KBM-7 (cell line): ENCODE measurements around the gene TMEM203.

ENCODE experiments used
- DNase-seq: peaks from one replicate; pipeline ENCODE4 v3.0.0-alpha.2; 2015
- in situ Hi-C: fragments of 300-500 bp; cut with MboI; formaldehyde crosslinking; loops from 2 replicates; pipeline ENCODE4 v1.14.3; 2020; ENCODE audit warnings: low sequenced_read_pairs, low pct_unique_long_range_greater_than_20kb, mixed read lengths

TMEM203 gene

GRCh38 chr9:137231372-137232039 lies 26.1 kb upstream of the TMEM203 start:
- in situ Hi-C loops, result no loop called here
- DNase-seq, result no peak

- no peak for DNase-seq
- in situ Hi-C loops, result no loop called here
Observed at GRCh38 chr9:137230705-137231371, 25.4 kb upstream of the TMEM203 start, which contains the start of gene SLC34A3. SLC34A3 (plus strand) TSS chr9:137230901; CDS start chr9:137231703, 802 bp downstream.

DNA sequence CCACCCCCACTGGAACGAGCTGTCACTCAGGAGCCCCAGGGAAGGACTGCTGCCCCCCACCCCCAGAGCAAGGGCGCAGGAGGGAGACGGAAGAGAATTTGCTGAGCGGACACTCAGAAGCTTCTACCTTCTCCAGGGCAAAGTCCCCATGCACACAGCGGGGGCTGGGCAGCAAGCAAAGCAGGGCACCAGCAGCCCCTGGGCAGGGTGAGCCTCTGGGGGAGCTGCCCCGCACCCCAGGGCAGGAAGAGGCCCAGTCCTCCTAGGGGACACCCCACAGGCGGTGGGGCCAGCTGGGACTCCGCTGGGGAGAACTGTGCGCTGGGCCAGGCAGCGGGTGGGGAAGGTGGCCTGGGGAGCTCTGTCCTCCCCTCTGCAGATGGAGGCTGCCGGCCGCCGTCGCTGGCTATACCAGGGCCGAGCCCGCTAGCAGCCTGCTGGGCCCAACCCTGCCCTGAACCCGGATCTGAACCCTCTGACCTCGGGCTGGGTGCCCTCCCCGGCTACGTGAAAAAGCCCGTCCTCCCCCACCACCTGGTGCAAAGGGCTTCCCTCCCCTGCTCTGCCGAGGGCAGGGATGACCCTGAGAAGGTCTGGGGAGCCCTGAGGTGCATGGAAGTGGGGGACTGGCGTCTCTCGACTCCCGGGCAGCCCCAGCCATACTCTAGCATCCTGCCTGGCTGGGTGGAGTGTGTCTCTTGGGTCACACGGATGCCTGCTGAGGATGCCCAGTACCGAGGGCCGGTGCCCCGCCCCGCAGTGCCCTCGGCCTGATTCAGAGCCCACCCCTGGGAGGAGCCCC lies 24.7 kb upstream of the TMEM203 start:
- DNase-seq, result no peak
- in situ Hi-C loops, result no loop called here

DNA sequence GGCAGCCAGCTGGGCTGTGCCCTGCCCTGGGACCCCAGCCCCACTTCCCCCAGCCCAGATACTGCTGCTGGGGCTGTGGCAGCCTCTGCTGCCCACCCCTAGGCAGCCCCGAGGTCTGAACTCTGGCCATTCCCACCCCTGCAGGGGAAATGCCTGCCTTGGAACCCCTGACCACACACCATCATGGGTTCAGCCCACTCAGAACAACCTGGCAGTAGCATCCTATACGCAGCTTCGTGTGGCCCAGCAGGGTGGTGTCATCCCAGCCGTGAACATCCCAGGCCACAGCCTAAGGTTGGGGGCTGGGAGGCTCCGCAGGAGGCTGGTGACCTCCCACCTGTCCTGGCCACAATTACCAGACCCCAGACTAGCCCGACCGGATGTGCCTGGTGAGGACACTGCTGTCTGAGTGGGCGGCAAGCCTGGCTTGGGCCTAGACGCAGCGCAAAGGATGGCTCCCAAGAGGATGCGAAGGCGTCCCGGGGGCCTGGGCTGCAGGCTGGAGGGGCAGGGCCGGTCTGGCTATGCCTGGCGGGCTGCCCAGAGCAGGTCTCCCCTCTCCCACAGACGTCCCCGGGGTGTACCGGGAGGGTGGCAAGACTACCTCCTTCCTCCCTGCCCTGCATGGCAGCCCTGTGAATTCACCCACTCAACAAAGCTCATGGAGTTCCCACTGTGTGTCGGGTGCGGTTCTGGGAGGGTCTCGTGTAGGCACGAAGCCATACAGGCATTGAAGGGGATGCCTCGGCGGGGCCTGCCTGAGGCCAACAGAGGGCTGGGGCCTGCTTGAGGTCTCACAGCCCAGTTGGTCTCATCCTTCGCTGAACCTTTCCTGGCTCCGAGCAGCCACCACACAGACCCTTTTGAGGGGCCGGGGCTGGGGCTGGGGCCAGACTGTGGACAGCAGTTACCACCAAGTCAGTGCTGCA lies 23.8 kb upstream of the TMEM203 start:
- no peak for DNase-seq
- in situ Hi-C loops, result no loop called here

DNA sequence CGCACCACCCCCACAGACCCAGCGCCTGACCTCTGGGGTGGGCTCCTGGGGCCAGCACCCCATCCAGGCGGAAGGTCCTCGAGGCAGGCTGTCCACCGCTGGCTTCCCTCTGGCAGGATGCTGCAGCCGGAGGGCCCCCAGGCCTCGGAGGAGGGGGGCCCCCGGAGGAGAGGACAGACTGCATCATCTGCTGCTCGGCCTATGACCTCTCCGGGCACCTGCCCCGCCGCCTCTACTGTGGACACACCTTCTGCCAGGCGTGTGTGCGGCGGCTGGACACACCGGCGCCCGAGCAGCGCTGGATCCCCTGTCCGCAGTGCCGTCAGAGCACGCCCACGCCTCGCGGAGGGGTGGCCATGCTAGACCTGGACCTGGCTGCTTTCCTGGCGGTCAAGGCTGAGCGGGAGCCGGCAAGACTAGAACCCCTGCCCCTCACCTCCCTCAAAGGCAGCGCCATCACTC lies 23.1 kb upstream of the TMEM203 start:
- no peak for DNase-seq
- in situ Hi-C loops, result no loop called here

DNA sequence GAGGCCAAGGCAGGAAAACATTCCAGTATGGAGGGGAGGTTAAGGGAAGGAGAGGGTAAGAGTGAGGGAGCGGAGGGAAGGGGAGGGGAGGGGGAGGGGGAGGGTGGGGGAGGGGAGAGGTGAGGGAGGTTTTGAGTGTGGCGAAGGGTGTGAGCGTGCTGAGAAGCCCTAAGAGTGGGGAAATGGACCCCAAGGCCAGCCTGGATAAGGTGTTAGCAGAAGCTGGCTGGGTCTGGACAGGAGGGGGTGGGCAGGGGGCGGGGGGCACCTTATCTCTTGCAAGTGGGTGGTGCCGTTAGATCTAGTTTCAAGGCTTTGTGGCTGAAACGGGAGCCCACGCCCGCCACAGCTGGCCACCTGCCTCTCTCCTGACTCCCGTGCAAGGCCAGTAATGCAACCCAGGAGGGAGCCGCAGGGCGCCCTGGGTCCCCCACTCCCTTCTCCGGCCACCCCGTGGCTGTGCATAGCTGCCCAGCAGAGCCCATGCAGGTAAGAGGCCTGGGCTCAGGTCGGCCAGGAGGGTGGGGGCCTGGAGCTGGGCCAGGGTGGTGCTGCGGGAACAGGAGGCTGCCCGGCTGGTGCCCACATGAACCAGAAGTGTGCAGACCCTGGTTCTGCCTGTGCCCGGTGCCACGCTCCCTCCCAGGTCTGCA lies 22.5 kb upstream of the TMEM203 start:
- in situ Hi-C loops, result no loop called here
- no peak for DNase-seq

DNA sequence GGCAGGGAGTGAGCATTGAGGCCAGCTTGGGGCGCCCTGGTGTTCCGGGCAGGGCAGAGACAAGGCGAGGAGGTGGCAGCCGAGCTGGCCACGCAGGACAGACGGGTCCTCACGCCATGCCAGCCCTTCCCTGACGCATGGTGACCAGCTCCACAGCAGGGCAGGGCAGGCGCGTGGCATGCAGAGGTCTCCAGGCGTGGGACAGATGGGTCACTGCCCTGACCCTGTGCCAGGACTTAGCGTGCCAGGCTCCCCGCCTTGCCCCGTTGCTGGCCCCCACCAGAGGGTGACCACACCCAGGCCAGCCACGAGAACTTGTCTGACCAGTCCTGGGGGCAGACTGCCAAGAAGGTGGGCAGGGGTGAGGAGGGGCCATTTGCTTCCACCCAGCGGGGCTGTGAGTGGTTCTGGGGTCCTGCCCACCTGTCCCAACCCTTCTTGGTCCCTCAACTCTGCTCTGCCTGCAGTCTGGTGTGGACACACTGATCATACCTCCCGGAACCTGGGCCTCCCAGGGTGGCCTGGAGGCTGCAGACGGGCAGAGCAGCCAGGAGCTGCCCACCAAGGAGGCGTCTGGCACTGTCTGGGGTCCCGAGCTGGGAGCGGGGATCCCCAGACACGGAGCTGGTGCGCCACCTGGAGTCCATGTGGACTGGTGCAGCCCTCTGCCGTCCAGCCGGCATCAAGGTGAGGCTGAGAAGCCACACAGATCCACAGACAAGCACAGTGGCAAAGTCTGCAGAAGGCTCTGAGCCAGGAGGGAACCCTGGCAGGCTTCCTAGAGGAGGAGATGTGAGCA lies 21.8 kb upstream of the TMEM203 start, which contains the start of gene RNF224:
TSS of gene RNF224 (plus strand) at position 449 of the 799 bp plus-strand sequence. CDS start 834 bp downstream, outside the sequence.
- in situ Hi-C loops, result no loop called here
- peak; percentile 86 for DNase-seq

GRCh38 chr9:137226338-137227053 lies 21.0 kb upstream of the TMEM203 start:
- no peak for DNase-seq
- in situ Hi-C loops, result no loop called here

DNA sequence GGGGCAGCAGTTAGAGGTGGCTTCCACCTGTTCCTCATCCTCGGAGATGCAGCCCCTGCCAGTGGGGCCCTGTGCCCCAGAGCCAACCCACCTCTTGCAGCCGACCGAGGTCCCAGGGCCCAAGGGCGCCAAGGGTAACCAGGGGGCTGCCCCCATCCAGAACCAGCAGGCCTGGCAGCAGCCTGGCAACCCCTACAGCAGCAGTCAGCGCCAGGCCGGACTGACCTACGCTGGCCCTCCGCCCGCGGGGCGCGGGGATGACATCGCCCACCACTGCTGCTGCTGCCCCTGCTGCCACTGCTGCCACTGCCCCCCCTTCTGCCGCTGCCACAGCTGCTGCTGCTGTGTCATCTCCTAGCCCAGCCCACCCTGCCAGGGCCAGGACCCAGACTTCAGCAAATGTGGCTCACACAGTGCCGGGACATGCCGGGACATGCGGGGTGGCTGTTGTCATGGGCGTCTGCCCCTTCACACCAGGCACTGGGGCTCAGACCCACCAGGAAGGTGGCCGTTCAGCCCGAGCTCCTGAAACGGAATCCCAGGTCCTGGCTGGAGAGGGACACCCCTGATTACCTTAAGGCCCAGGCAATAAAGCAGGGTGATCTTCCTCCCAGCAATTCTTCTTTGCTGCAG lies 20.4 kb upstream of the TMEM203 start:
- DNase-seq, result no peak
- in situ Hi-C loops, result no loop called here

DNA sequence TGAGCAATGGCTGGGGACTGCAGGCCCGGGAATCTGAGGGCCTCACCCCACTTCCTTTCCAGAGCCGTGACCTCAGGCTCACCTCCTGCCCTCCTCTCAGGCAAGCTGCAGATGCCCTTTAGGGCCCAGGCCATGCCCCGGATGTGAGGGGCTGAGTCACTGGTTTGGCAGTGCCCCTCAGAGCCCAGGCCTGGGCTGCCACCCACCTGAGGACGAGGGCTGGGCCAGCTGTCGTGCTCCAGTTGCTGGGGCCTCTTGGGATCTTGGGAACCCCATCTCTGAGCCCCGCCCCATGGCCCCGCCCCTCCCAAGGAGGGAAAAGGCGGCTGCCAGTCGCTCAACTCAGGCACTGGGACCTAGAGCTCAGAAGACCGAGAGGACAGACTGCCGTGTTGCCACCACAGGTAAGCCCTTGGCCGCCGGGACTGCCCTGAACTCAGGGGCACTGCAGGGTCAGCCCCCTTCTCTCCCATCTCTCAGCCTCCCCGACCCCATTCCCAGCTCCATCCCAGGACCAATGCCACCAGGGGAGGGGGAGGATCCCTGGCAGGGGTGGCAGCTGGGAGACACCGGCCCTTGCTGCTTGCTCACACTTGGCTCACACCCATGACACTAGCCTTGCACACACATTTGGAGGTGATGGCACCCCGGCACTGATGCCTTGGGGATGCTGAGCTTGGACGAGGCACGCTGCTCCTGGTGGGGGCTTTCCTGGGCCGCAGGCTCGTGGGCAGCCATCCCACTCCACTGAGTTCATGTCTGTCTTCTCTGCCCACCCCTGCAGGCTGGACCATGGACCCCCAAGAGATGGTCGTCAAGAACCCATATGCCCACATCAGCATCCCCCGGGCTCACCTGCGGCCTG lies 19.6 kb upstream of the TMEM203 start, which contains the start of gene CYSRT1:
TSS of gene CYSRT1 (plus strand) at position 345 of the 865 bp plus-strand sequence. CDS start at position 793, 448 bp downstream.
- in situ Hi-C loops, result no loop called here
- DNase-seq, result no peak

DNA sequence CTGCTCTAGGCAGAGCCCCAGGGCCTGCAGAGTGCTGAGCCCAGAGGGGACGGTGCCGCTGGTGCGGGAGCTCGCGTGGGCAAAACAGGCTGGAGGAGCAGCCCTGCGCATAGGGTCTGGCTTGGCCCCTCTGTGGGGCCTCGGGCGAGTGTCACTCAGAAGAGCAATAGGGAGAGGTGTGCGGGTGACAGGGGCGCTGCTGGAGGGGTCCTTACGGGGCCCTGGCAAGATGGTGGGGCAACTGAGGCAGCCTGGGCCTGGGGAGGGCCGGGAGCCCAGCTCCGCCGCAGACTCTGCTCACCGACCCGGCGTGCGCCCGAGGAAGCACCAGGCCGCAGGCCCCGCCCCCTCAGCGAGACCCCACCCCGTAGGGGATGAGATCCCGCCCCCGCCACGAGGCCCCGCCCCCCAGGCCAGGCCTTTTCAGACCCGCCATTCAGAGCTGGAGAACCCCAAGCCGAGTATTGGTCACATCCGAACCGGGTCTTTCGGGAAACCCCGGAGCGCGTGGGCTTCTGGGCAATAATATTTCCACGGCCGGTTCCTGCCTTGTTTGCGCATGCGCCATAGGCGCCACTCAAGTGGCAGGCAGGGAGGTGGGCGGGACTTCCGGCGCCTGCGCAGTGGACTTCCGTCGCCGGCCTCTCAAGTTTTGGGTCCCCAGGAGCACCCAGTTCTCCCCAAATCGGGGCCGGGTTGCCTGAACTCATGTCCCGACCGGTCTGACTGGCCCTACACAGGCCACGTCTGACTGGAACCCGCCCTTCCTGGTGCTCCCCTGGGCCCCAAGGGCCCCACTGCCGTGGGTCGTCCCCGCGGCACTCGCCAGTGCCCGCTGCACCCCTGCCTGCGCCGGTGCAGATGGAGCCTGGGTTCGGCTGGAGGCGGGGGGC lies 17.9 kb upstream of the TMEM203 start:
- DNase-seq, result peak; percentile 96
- in situ Hi-C loops, result no loop called here

DNA sequence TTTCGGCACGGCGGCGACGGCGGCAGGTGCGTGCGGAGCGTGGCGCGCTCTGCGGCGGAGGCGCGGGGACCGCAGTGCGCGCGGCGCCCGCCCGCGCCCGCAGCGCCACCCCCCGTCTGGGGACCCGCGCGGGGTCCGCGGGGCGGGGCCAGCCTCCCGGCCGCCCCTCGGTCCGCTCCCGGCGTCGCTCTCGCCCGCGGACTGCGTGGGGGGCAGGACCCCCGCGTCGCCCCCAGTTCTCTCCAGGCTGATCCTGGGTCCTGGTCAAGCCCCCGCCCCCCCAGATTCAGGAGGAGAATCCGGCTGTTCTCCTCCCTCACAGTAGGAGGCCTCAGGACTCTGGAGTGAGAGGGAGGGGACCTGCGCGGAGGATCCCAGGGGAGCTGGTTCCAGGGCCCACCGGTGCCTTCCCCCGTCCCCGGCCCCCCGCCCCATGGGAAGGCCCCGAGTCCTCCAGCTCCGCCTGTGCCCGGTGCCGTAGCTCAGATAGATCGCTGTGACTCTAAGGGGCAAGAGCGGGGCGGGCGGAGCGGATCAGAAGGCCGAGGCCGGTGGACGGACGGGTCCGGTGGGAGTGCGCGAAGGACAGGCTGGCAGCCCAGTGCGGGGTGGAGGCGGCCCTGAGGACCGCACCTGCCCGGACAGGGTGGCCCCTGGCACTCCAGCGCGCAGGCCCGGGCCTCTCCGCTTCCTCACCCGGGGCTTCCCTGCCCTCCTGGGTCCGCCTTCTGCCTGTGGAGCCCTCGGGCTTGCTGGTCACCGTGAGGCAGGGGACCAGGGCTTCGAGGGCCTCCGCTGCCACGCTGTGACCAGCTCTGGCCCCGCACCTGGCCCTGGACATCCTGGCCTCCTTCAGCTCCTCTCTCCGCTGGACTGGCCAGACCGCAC lies 17.0 kb upstream of the TMEM203 start, which contains the start of gene RNF208:
TSS of gene RNF208 (minus strand) at position 51 of the 888 bp plus-strand sequence. CDS start 1,028 bp downstream, outside the sequence.
- in situ Hi-C loops, result no loop called here
- no peak for DNase-seq

GRCh38 chr9:137221506-137222111 lies 16.2 kb upstream of the TMEM203 start:
- in situ Hi-C loops, result no loop called here
- DNase-seq, result no peak
